H9 (cell line): ENCODE measurements around the gene RPS14. TPM values are rescaled to one million over a fixed set of nuclear protein-coding genes. Genes with fewer than 3 reads are reported as not detected.

Source experiments
- DNase-seq: peaks from one replicate; pipeline ENCODE4 v3.0.0-alpha.2; 2017
- H2AFZ ChIP-seq: one replicate; pipeline ENCODE4 v1.6.1; 2013; ENCODE audit warnings: mild to moderate bottlenecking, low read length, control low read depth, moderate library complexity
- H2AK5ac ChIP-seq: 2 replicates; pipeline ENCODE4 v1.6.1; 2013; ENCODE audit warnings: low read length, control low read depth, mixed read lengths; ENCODE audit not compliant: insufficient read length
- H2BK120ac ChIP-seq: one replicate; pipeline ENCODE4 v1.6.1; 2013; ENCODE audit warnings: low read depth, mild to moderate bottlenecking, low read length, control low read depth, inconsistent platforms; ENCODE audit not compliant: poor library complexity, severe bottlenecking
- H2BK12ac ChIP-seq: 2 replicates; pipeline ENCODE4 v1.6.1; 2013; ENCODE audit warnings: low read length, control low read depth, mixed read lengths, low read depth; ENCODE audit not compliant: insufficient read length
- H2BK15ac ChIP-seq: 2 replicates; pipeline ENCODE4 v1.6.1; 2013; ENCODE audit warnings: low read depth, low read length, control low read depth
- H2BK20ac ChIP-seq: one replicate; pipeline ENCODE4 v1.6.1; 2013; ENCODE audit warnings: low read depth, mild to moderate bottlenecking, low read length, control low read depth, inconsistent platforms; ENCODE audit not compliant: poor library complexity, severe bottlenecking
- H2BK5ac ChIP-seq: 2 replicates; pipeline ENCODE4 v1.6.1; 2013; ENCODE audit warnings: low read length, control low read depth, mixed read lengths; ENCODE audit not compliant: insufficient read length
- H3K14ac ChIP-seq: 2 replicates; pipeline ENCODE4 v1.6.1; 2013; ENCODE audit warnings: low read length, control low read depth; ENCODE audit not compliant: insufficient read depth
- H3K18ac ChIP-seq: 2 replicates; pipeline ENCODE4 v1.6.1; 2013; ENCODE audit warnings: low read depth, mild to moderate bottlenecking, mixed read lengths, low read length, control low read depth; ENCODE audit not compliant: insufficient read length
- H3K23ac ChIP-seq: 2 replicates; pipeline ENCODE4 v1.6.1; 2013; ENCODE audit warnings: low read length, control low read depth, mixed read lengths, low read depth; ENCODE audit not compliant: insufficient read length
- H3K23me2 ChIP-seq: 2 replicates; pipeline ENCODE4 v1.6.1; 2013; ENCODE audit warnings: low read depth, mild to moderate bottlenecking, mixed read lengths, low read length, control low read depth; ENCODE audit not compliant: insufficient read length, poor library complexity, severe bottlenecking
- H3K27ac ChIP-seq: 2 replicates; pipeline ENCODE4 v1.5.1; 2013; ENCODE audit warnings: low read length, control low read depth, mixed read lengths, low read depth; ENCODE audit not compliant: insufficient read length
- H3K27me3 ChIP-seq: 2 replicates; pipeline ENCODE4 v1.6.1; 2013; ENCODE audit warnings: low read length, control low read depth, inconsistent platforms; ENCODE audit not compliant: insufficient read depth
- H3K4ac ChIP-seq: 2 replicates; pipeline ENCODE4 v1.6.1; 2013; ENCODE audit warnings: low read depth, mild to moderate bottlenecking, control low read depth, inconsistent platforms, low read length, moderate library complexity
- H3K4me1 ChIP-seq: 2 replicates; pipeline ENCODE4 v1.6.1; 2013; ENCODE audit warnings: low read length, control low read depth, inconsistent platforms; ENCODE audit not compliant: insufficient read depth
- H3K4me2 ChIP-seq: 2 replicates; pipeline ENCODE4 v1.6.1; 2013; ENCODE audit warnings: low read length, control low read depth, mixed read lengths; ENCODE audit not compliant: insufficient read length, insufficient read depth
- H3K56ac ChIP-seq: 2 replicates; pipeline ENCODE4 v1.6.1; 2013; ENCODE audit warnings: low read depth, mild to moderate bottlenecking, mixed read lengths, low read length, control low read depth; ENCODE audit not compliant: insufficient read length
- H3K79me1 ChIP-seq: 2 replicates; pipeline ENCODE4 v1.6.1; 2013; ENCODE audit warnings: low read depth, mild to moderate bottlenecking, moderate library complexity, low read length, control low read depth, inconsistent platforms; ENCODE audit not compliant: insufficient read depth, poor library complexity, severe bottlenecking
- H3K79me2 ChIP-seq: 2 replicates; pipeline ENCODE4 v1.6.1; 2013; ENCODE audit warnings: low read length, control low read depth, inconsistent platforms; ENCODE audit not compliant: insufficient read depth
- H3K9ac ChIP-seq: 2 replicates; pipeline ENCODE4 v1.6.1; 2013; ENCODE audit warnings: low read length, control low read depth, mixed read lengths; ENCODE audit not compliant: insufficient read length; ENCODE audit errors: extremely low read depth
- H3K9me3 ChIP-seq: one replicate; pipeline ENCODE4 v1.6.1; 2013; ENCODE audit warnings: low read depth, low read length, inconsistent platforms; ENCODE audit not compliant: control insufficient read depth
- H3T11ph ChIP-seq: one replicate; pipeline ENCODE4 v1.6.1; 2013; ENCODE audit warnings: mild to moderate bottlenecking, low read length, control low read depth, inconsistent platforms
- H4K20me1 ChIP-seq: one replicate; pipeline ENCODE4 v1.6.1; 2013; ENCODE audit not compliant: control insufficient read depth, insufficient read length, insufficient read depth
- H4K5ac ChIP-seq: 2 replicates; pipeline ENCODE4 v1.6.1; 2013; ENCODE audit warnings: low read depth, mild to moderate bottlenecking, mixed read lengths, low read length, control low read depth; ENCODE audit not compliant: insufficient read length
- H4K8ac ChIP-seq: replicated peaks from 2 replicates; pipeline ENCODE4 v1.6.1; 2013; ENCODE audit warnings: low read length, control low read depth, mixed read lengths, low read depth; ENCODE audit not compliant: insufficient read length
- H4K91ac ChIP-seq: 2 replicates; pipeline ENCODE4 v1.6.1; 2013; ENCODE audit warnings: low read depth, mild to moderate bottlenecking, moderate library complexity, mixed read lengths, low read length, control low read depth; ENCODE audit not compliant: insufficient read length
- H3K27ac Mint-ChIP-seq, 3 experiments: 2 replicates in 2 of 3; 3 replicates in 1 of 3; pipeline ENCODE4 v1.8.0; 2020 to 2021; ENCODE audit warnings: mixed read lengths in 3 of 3, mild to moderate bottlenecking in 1 of 3, moderate library complexity in 1 of 3
- H3K27me3 Mint-ChIP-seq: 2 replicates; pipeline ENCODE4 v1.8.0; 2021; ENCODE audit warnings: low read depth, mild to moderate bottlenecking, moderate library complexity, mixed read lengths
- H3K36me3 Mint-ChIP-seq, 3 experiments: 2 replicates in 2 of 3; 3 replicates in 1 of 3; pipeline ENCODE4 v1.8.0; 2020 to 2021; ENCODE audit warnings: low read depth in 3 of 3, mixed read lengths in 3 of 3; ENCODE audit not compliant: insufficient read depth in 1 of 3
- H3K4me1 Mint-ChIP-seq, 2 experiments: 2 replicates each; pipeline ENCODE4 v1.8.0; 2020; ENCODE audit warnings: mixed read lengths in 2 of 2
- H3K4me3 Mint-ChIP-seq, 2 experiments: 2 replicates in 1 of 2; 3 replicates in 1 of 2; pipeline ENCODE4 v1.8.0; 2020 to 2021; ENCODE audit warnings: mild to moderate bottlenecking in 2 of 2, mixed read lengths in 2 of 2, moderate library complexity in 1 of 2
- H3K9me3 Mint-ChIP-seq, 2 experiments: 2 replicates in 1 of 2; 3 replicates in 1 of 2; pipeline ENCODE4 v1.8.0; 2020; ENCODE audit warnings: mild to moderate bottlenecking in 2 of 2, mixed read lengths in 2 of 2, moderate library complexity in 1 of 2
- CTCF ChIP-seq: fragments of 200-600 bp; sonication (generic); conservative IDR thresholded peaks from 3 replicates; pipeline ENCODE4 v1.8.0; 2021; ENCODE audit warnings: antibody characterized with exemption, mild to moderate bottlenecking
- WGBS: extraction: QIAGEN DNeasy Blood & Tissue Kit; methylation state at CpG from one replicate; pipeline ENCODE4 v1.1.7; 2013; ENCODE audit warnings: missing lambda C conversion rate, low lambda C conversion rate, mixed read lengths; ENCODE audit not compliant: insufficient read length; ENCODE audit errors: extremely low coverage; 5-methylcytosine and 5-hydroxymethylcytosine counted together
- total RNA-seq: library from RNA; stranded (reverse); gene quantifications from 2 replicates; pipeline ENCODE4 v1.2.1, GENCODE V29; 2021

RPS14 gene
- total RNA-seq, 1 experiment from 2014 or later: 2,533 TPM

- no peak overlapping the region for H3K9ac ChIP-seq
- H3K56ac ChIP-seq: no peak overlapping the region
- H2BK20ac ChIP-seq: no peak overlapping the region
- no peaks in the 10 kb centered on the region for H3K9me3 ChIP-seq
- H3K27ac Mint-ChIP-seq: no peak overlapping the region
- no peaks in the 10 kb centered on the region; the same call in 1 of the 2 replicates for H3K4me1 ChIP-seq
- H3K4me3 Mint-ChIP-seq: no peak overlapping the region
- no peak overlapping the region for H3K14ac ChIP-seq
- no peak overlapping the region for H3K4ac ChIP-seq
- no CpG with 5 or more reads among the region's 5 CpGs for WGBS
- H3K27ac ChIP-seq: no peak overlapping the region
- H3K9me3 Mint-ChIP-seq: no peaks in the 10 kb centered on the region; a peak in 1 of 5 replicates
- TF ChIP-seq CTCF: no peak
- DNase-seq: no peak
- H3K23ac ChIP-seq: no peak overlapping the region
- H2BK12ac ChIP-seq: no peak overlapping the region
- no peak overlapping the region for H4K8ac ChIP-seq
- no peak overlapping the region for H3T11ph ChIP-seq
- H3K4me1 Mint-ChIP-seq: peaks cover 14 to 15% of the 10 kb centered on the region in 2 experiments
- no peak overlapping the region for H2BK120ac ChIP-seq
- no peak overlapping the region for H2BK5ac ChIP-seq
- peaks cover 2% of the 10 kb centered on the region for H4K20me1 ChIP-seq
- no peak overlapping the region for H2AFZ ChIP-seq
- no peak overlapping the region for H4K5ac ChIP-seq
- no peak overlapping the region for H4K91ac ChIP-seq
- H3K79me1 ChIP-seq: no peaks in the 10 kb centered on the region
- no peak overlapping the region for H2BK15ac ChIP-seq
- H2AK5ac ChIP-seq: no peak overlapping the region
- H3K27me3 ChIP-seq: no peaks in the 10 kb centered on the region
- H3K4me2 ChIP-seq: no peak overlapping the region
- H3K23me2 ChIP-seq: no peaks in the 10 kb centered on the region
- H3K36me3 Mint-ChIP-seq: peaks cover 22 to 36% (median 28%) of the 10 kb centered on the region in 3 experiments
- no peak overlapping the region for H3K18ac ChIP-seq
- no peaks in the 10 kb centered on the region for H3K79me2 ChIP-seq
- no peaks in the 10 kb centered on the region for H3K27me3 Mint-ChIP-seq
Observed at GRCh38 chr5:150404121-150404520, 45.4 kb downstream of the RPS14 start.
